Endothelial cell of umbilical vein (primary cell): ENCODE data around the gene NOD2. TPM values are rescaled to one million over a fixed set of nuclear protein-coding genes. Genes with fewer than 3 reads are reported as not detected.

Experiments used
- BruUV-seq: library from RNA; stranded (reverse); fragments of 400-500 nt; replicated peaks from 2 replicates; lab custom pipeline; 2021; lab: Mats Ljungman, UMichigan
- CTCF ChIA-PET: fragments of 300-600, 350-600 bp; sonication (Branson Sonifier 250); formaldehyde crosslinking; loops from one replicate; lab custom pipeline; 2021; ENCODE audit warnings: antibody characterized with exemption, inconsistent platforms; lab: Charles Lee
- POLR2A ChIA-PET: fragments of 300-600, 350-600 bp; sonication (Branson Sonifier 250); formaldehyde crosslinking; loops from one replicate; lab custom pipeline; 2021; ENCODE audit warnings: antibody characterized with exemption, inconsistent platforms; lab: Charles Lee
- DNase-seq: peaks from one replicate; pipeline ENCODE4 v3.0.0-alpha.2; 2011; ENCODE audit warnings: low read depth, low spot score
- FAIRE-seq: peaks from 2 replicates; lab custom pipeline; 2011; peaks lifted over from hg19 to GRCh38; lab: Jason Lieb, UNC
- H2AFZ ChIP-seq: 2 replicates; pipeline ENCODE4 v1.6.0; 2012; ENCODE audit warnings: low read depth, low read length, control low read depth, inconsistent platforms
- H3K27ac ChIP-seq: 2 replicates; pipeline ENCODE4 v1.5.1; 2011; ENCODE audit warnings: low read depth, mild to moderate bottlenecking, control low read depth, low read length, moderate library complexity; ENCODE audit not compliant: insufficient read depth
- H3K27me3 ChIP-seq, 2 experiments: 2 replicates each; pipeline versions ENCODE4 v1.6.0 to v1.6.1; 2011; ENCODE audit warnings: low read length in 2 of 2, mixed read lengths in 1 of 2; ENCODE audit not compliant: control insufficient read depth in 2 of 2, insufficient read depth in 2 of 2
- H3K36me3 ChIP-seq, 2 experiments: 2 replicates in 1 of 2; 3 replicates in 1 of 2; pipeline ENCODE4 v1.5.1; 2011; ENCODE audit warnings: low read length in 2 of 2, mild to moderate bottlenecking in 1 of 2, moderate library complexity in 1 of 2; ENCODE audit not compliant: control insufficient read depth in 2 of 2, insufficient read depth in 2 of 2; ENCODE audit errors: extremely low read depth in 1 of 2
- H3K4me1 ChIP-seq: 3 replicates; pipeline ENCODE4 v1.5.1; 2011; ENCODE audit warnings: mild to moderate bottlenecking, low read length; ENCODE audit not compliant: control insufficient read depth, insufficient read depth; ENCODE audit errors: extremely low read depth
- H3K4me2 ChIP-seq: 2 replicates; pipeline ENCODE4 v1.6.1; 2011; ENCODE audit warnings: low read length, control low read depth, mixed read lengths; ENCODE audit not compliant: insufficient read depth
- H3K4me3 ChIP-seq, 3 experiments: fragments of 200-600 bp in 1 of 3; sonication (generic), shearing (Covaris generic) in 1 of 3; replicated peaks in 1 of 3; 2 replicates each; pipeline ENCODE4 v1.5.1; 2011 to 2016; ENCODE audit warnings: control low read depth in 3 of 3, low read length in 3 of 3, mild to moderate bottlenecking in 2 of 3, inconsistent platforms in 1 of 3, low read depth in 1 of 3, moderate library complexity in 1 of 3; ENCODE audit not compliant: insufficient read depth in 1 of 3
- H3K79me2 ChIP-seq: 2 replicates; pipeline ENCODE4 v1.6.0; 2012; ENCODE audit warnings: low read length, inconsistent platforms; ENCODE audit not compliant: control insufficient read depth, insufficient read depth
- H3K9ac ChIP-seq: replicated peaks from 2 replicates; pipeline ENCODE3; 2011; ENCODE audit warnings: low read length, control low read depth; ENCODE audit not compliant: insufficient read depth; ENCODE audit errors: extremely low read depth
- H3K9me1 ChIP-seq: replicated peaks from 3 replicates; pipeline ENCODE4 v1.6.0; 2011; ENCODE audit warnings: mild to moderate bottlenecking, low read length; ENCODE audit not compliant: control insufficient read depth, insufficient read depth; ENCODE audit errors: extremely low read depth
- H3K9me3 ChIP-seq: replicated peaks from 2 replicates; pipeline ENCODE4 v1.5.1; 2012; ENCODE audit warnings: low read length, inconsistent platforms; ENCODE audit not compliant: control insufficient read depth, insufficient read depth
- H4K20me1 ChIP-seq: replicated peaks from 2 replicates; pipeline ENCODE3; 2011; ENCODE audit warnings: mild to moderate bottlenecking, low read length; ENCODE audit not compliant: control insufficient read depth, insufficient read depth; ENCODE audit errors: extremely low read depth
- EZH2 ChIP-seq: IDR thresholded peaks from 2 replicates; pipeline ENCODE4 v1.6.1; 2012; ENCODE audit warnings: borderline replicate concordance, low read depth, mild to moderate bottlenecking, moderate library complexity, low read length, inconsistent platforms; ENCODE audit not compliant: severe bottlenecking
- FOS ChIP-seq: IDR thresholded peaks from 2 replicates; pipeline ENCODE4 v1.6.1; 2011; ENCODE audit warnings: mild to moderate bottlenecking, low read length, moderate library complexity, borderline replicate concordance; ENCODE audit not compliant: insufficient read depth
- GATA2 ChIP-seq: IDR thresholded peaks from 2 replicates; pipeline ENCODE4 v1.7.0; 2011; ENCODE audit warnings: low read depth, mild to moderate bottlenecking, moderate library complexity, mixed read lengths, low read length; ENCODE audit not compliant: insufficient read length, insufficient read depth
- JUN ChIP-seq: IDR thresholded peaks from 2 replicates; pipeline ENCODE4 v1.6.1; 2011; ENCODE audit warnings: borderline replicate concordance, low read depth; ENCODE audit not compliant: insufficient read length, insufficient read depth
- MYC ChIP-seq: IDR thresholded peaks from one replicate; pipeline ENCODE4 v1.6.1; 2011; ENCODE audit warnings: mild to moderate bottlenecking, low read depth, low read length
- POLR2A ChIP-seq: IDR thresholded peaks from 2 replicates; pipeline ENCODE4 v1.6.1; 2012; ENCODE audit warnings: low read depth, mild to moderate bottlenecking, control low read depth, low read length
- POLR2AphosphoS5 ChIP-seq: IDR thresholded peaks from 2 replicates; pipeline ENCODE4 v1.6.1; 2012; ENCODE audit warnings: low read depth, mild to moderate bottlenecking, control low read depth, low read length, moderate library complexity; ENCODE audit not compliant: insufficient read depth
- dilution Hi-C: fragments of 300-500 bp; cut with MboI; formaldehyde crosslinking; loops from one replicate; pipeline ENCODE4 v1.15.0; 2019; ENCODE audit warnings: low sequenced_read_pairs; ENCODE audit not compliant: extremely low pct_ligation_motif_present
- intact Hi-C: fragments of 100-400 bp; cut with micrococcal nuclease; formaldehyde crosslinking; loops from one replicate; pipeline ENCODE4 v1.10.0; 2022
- polyA plus RNA-seq, 4 experiments: library from polyadenylated mRNA; depleted of rRNA in 3 of 4; stranded (reverse) in 3 of 4; unstranded in 1 of 4; fragments of >200 nt; gene quantifications; 2 replicates each; pipeline versions ENCODE4 v1.2.1 to v1.2.3, GENCODE V29; 2011 to 2012; ENCODE audit warnings: missing spikeins in 1 of 4
- total RNA-seq: library from RNA; stranded (reverse); gene quantifications from 2 replicates; pipeline ENCODE4 v1.2.3, GENCODE V29; 2021
- TF ChIP-seq, protein P1 (sequence below), 2 donors: IDR thresholded peaks; 1 replicate in 1 of 2; 2 replicates in 1 of 2; pipeline ENCODE4 v1.5.1; 2011; ENCODE audit warnings: low read length in 2 of 2, mild to moderate bottlenecking in 2 of 2, moderate library complexity in 2 of 2, control low read depth in 1 of 2, inconsistent platforms in 1 of 2, low read depth in 1 of 2; ENCODE audit not compliant: insufficient read depth in 1 of 2; ENCODE audit errors: extremely low read depth in 1 of 2
- TF ChIP-seq, protein P2 (sequence below): IDR thresholded peaks from 2 replicates; pipeline ENCODE4 v1.6.1; 2011; ENCODE audit not compliant: insufficient read depth, insufficient read length

Gene NOD2
- total and polyA plus RNA-seq, 2 donors (not counting 3 experiments of a cell fraction or from before 2014, with no cell fraction given), result 0.07 to 0.58 TPM

- intact Hi-C loops (no loop called here), dilution Hi-C loops (no loop called here)
- Histone ChIP-seq H3K9ac (no peak overlapping the region), H3K9me1 (no peaks in the 10 kb centered on the region), H3K79me2 (no peaks in the 10 kb centered on the region), H2AFZ (no peak overlapping the region), H3K27ac (no peak overlapping the region), H3K4me3 (no peak overlapping the region), H3K27me3 (no peaks in the 10 kb centered on the region), H3K4me2 (no peak overlapping the region), H3K9me3 (peaks cover 3% of the 10 kb centered on the region), H3K4me1 (no peaks in the 10 kb centered on the region), H3K36me3 (no peaks in the 10 kb centered on the region), H4K20me1 (no peaks in the 10 kb centered on the region)
- TF ChIP-seq, protein P1, sequence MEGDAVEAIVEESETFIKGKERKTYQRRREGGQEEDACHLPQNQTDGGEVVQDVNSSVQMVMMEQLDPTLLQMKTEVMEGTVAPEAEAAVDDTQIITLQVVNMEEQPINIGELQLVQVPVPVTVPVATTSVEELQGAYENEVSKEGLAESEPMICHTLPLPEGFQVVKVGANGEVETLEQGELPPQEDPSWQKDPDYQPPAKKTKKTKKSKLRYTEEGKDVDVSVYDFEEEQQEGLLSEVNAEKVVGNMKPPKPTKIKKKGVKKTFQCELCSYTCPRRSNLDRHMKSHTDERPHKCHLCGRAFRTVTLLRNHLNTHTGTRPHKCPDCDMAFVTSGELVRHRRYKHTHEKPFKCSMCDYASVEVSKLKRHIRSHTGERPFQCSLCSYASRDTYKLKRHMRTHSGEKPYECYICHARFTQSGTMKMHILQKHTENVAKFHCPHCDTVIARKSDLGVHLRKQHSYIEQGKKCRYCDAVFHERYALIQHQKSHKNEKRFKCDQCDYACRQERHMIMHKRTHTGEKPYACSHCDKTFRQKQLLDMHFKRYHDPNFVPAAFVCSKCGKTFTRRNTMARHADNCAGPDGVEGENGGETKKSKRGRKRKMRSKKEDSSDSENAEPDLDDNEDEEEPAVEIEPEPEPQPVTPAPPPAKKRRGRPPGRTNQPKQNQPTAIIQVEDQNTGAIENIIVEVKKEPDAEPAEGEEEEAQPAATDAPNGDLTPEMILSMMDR (IDR thresholded peaks at IDR 0.05; ENCODE audit: extremely low read depth in 1 of 2, insufficient read depth in 1 of 2, low read depth in 1 of 2, low read length in 2 of 2), result no peak
- no peak for TF ChIP-seq JUN
- DNase-seq (no peak), FAIRE-seq (no peak)
- ChIA-PET CTCF (interaction anchor here (2.4 to 3.0 kb wide), 2 partner anchors 9 to 132 kb away, joined by 14 to 23 read pairs; no protein-coding TSS in a partner anchor), POLR2A (no interaction called here)
- BruUV-seq, result no TSS peak
These were observed 18.6 kb upstream of the NOD2 start for GRCh38 chr16:50674831-50675230.

DNA sequence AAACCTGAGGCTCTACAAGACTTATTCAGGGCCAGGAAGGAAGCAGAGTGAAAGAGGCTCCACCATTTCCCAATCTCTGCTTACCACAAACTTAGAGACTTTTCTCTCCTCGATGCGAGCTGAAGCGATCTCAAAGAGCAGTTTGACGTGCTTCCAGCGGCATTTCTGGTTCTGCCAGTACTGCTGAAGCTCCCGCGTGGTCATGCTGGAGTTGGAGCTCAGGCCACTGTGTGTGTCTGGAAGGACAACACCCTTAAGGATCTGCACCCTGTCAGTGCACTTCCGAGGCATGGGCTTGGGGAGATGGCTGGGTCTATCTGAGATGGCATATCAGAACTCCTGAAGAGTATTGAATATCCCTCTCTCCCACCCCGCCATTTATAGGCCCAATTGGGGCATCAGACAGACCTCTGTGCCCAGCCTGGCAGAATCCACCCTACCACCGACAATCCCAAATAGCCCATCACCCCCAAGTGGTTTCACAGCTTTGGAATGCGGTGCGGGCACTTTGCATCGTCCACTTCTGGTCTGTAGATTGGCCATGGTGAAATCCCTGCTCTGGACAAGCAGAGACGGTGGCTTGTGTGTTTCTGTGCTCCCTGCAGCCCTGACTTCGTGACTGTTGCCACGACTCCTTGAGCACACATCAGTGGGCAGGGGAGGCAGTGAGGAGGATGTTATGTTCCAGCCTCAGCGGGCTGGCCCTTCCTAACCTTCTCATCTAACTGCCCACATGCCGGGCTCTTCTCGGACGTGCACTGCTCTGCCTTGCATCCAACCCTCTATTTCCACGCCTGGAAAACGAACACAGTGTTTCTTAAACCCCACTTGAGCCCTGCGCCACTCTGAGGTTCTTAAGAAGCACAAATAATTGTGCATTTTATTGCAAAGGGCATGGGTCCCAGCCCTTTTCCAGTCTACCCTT lies 17.5 kb upstream of the NOD2 start:
- no peaks in the 10 kb centered on the region for H3K36me3 ChIP-seq
- H3K4me2 ChIP-seq, result no peak overlapping the region
- dilution Hi-C loops (no loop called here), intact Hi-C loops (no loop called here)
- H3K9ac ChIP-seq, result no peak overlapping the region
- H3K4me3 ChIP-seq, result no peak overlapping the region
- H2AFZ ChIP-seq, result no peak overlapping the region
- ChIA-PET CTCF (interaction anchor here (2.4 to 3.0 kb wide), 2 partner anchors 11 to 130 kb away, joined by 14 to 23 read pairs; no protein-coding TSS in a partner anchor), POLR2A (no interaction called here)
- no peaks in the 10 kb centered on the region for H3K27me3 ChIP-seq
- H3K9me1 ChIP-seq, result no peaks in the 10 kb centered on the region
- TF ChIP-seq EZH2 (no peak), POLR2AphosphoS5 (no peak), JUN (no peak), POLR2A (no peak), GATA2 (no peak), MYC (no peak), FOS (no peak)
- TF ChIP-seq, protein P2, sequence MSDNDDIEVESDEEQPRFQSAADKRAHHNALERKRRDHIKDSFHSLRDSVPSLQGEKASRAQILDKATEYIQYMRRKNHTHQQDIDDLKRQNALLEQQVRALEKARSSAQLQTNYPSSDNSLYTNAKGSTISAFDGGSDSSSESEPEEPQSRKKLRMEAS, result no peak
- TF ChIP-seq, protein P1 (IDR thresholded peaks at IDR 0.05; ENCODE audit: extremely low read depth in 1 of 2, insufficient read depth in 1 of 2, low read depth in 1 of 2, low read length in 2 of 2), result no peak
- DNase-seq (no peak), FAIRE-seq (no peak)
- H3K9me3 ChIP-seq, result peaks cover 3% of the 10 kb centered on the region
- no peaks in the 10 kb centered on the region for H4K20me1 ChIP-seq
- H3K4me1 ChIP-seq, result no peaks in the 10 kb centered on the region
- no peaks in the 10 kb centered on the region for H3K79me2 ChIP-seq
- no peak overlapping the region for H3K27ac ChIP-seq
- BruUV-seq, result no TSS peak
